ENCODE measurements around the gene GAB1.

GRCh38 chr4:143367863-143368262, 31.2 kb downstream of the GAB1 start:
- no peak for TF ChIP-seq EZH2 (IDR thresholded peaks at IDR 0.05; ENCODE audit: insufficient read depth, poor library complexity, severe bottlenecking)
- TF ChIP-seq EZH2phosphoT487 (IDR thresholded peaks at IDR 0.05; ENCODE audit: insufficient read depth, low read depth): no peak
